HCT116 (cell line): Measurements from ENCODE around the gene PLA2G2D. TPM values are rescaled to one million over a fixed set of nuclear protein-coding genes. Genes with fewer than 3 reads are reported as not detected.
A peak's percentile ranks its signal among the peaks of the same experiment; 100 is the strongest.

Experiments used
- ATAC-seq: fragments of 200-7000 bp; cut with Tn5 transposase; 2 replicates; pipeline ENCODE4 v1.9.1; 2020; ENCODE audit warnings: mild to moderate bottlenecking, moderate library complexity
- BruUV-seq: library from RNA; stranded (reverse); fragments of 400-500 nt; replicated peaks from 2 replicates; lab custom pipeline; 2021; lab: Mats Ljungman, UMichigan
- CTCF ChIA-PET: fragments of 300-600 bp; sonication (Branson Sonifier 250); formaldehyde crosslinking; loops from one replicate; lab custom pipeline; 2021; ENCODE audit warnings: antibody characterized with exemption; lab: Charles Lee
- POLR2A ChIA-PET: fragments of 300-600, 350-600 bp; sonication (Branson Sonifier 250); formaldehyde crosslinking; loops from one replicate; lab custom pipeline; 2021; ENCODE audit warnings: antibody characterized with exemption; lab: Charles Lee
- RAD21 ChIA-PET, 2 experiments: fragments of 300-600 bp; sonication (Branson Sonifier 250); formaldehyde crosslinking; loops; one replicate each; lab custom pipeline; 2023; ENCODE audit warnings: low total read pairs in 2 of 2; ENCODE audit not compliant: uncharacterized antibody in 2 of 2, unreplicated experiment in 2 of 2, low non-redundant PET in 1 of 2; lab: Charles Lee
- DNase-seq: peaks from one replicate; pipeline ENCODE4 v3.0.0-alpha.2; 2010; ENCODE audit warnings: low read depth, low spot score
- H2AFZ ChIP-seq: fragments of 200-600 bp; shearing (Covaris generic), sonication (generic); 2 replicates; pipeline ENCODE4 v1.6.1; 2017; ENCODE audit warnings: low read depth, mixed run types, mixed read lengths, antibody characterized with exemption, low read length; ENCODE audit not compliant: poor library complexity, severe bottlenecking
- H3K27ac ChIP-seq: 2 replicates; pipeline ENCODE4 v1.5.1; 2012; ENCODE audit warnings: low read depth, low read length
- H3K27me3 ChIP-seq: fragments of 200-600 bp; sonication (generic); 2 replicates; pipeline ENCODE4 v1.6.1; 2016; ENCODE audit warnings: mixed run types, low read length, mixed read lengths; ENCODE audit not compliant: insufficient read depth
- H3K36me3 ChIP-seq, 2 experiments: fragments of 200-500 bp in 1 of 2; fragments of 200-600 bp in 1 of 2; sonication (Bioruptor generic) in 1 of 2; sonication (generic) in 1 of 2; 2 replicates each; pipeline versions ENCODE4 v1.5.1 to v1.6.1; 2014 to 2016; ENCODE audit warnings: low read length in 2 of 2, inconsistent platforms in 1 of 2, mixed read lengths in 1 of 2, mixed run types in 1 of 2; ENCODE audit not compliant: insufficient read depth in 2 of 2, control insufficient read depth in 1 of 2
- H3K4me1 ChIP-seq, 2 experiments: fragments of 200-600 bp in 1 of 2; sonication (generic) in 1 of 2; 2 replicates each; pipeline versions ENCODE4 v1.5.1 to v1.6.1; 2012 to 2017; ENCODE audit warnings: low read length in 2 of 2, inconsistent platforms in 1 of 2, mild to moderate bottlenecking in 1 of 2, mixed read lengths in 1 of 2, mixed run types in 1 of 2, moderate library complexity in 1 of 2; ENCODE audit not compliant: insufficient read depth in 2 of 2, control insufficient read depth in 1 of 2
- H3K4me2 ChIP-seq: fragments of 200-600 bp; sonication (generic); 2 replicates; pipeline ENCODE4 v1.6.1; 2017; ENCODE audit warnings: mixed run types, low read length, mixed read lengths
- H3K4me3 ChIP-seq, 2 experiments: fragments of 200-600 bp in 1 of 2; sonication (generic) in 1 of 2; replicated peaks in 1 of 2; 2 replicates each; pipeline ENCODE4 v1.5.1; 2011 to 2016; ENCODE audit warnings: low read length in 2 of 2, control low read depth in 1 of 2, low read depth in 1 of 2, mild to moderate bottlenecking in 1 of 2, mixed read lengths in 1 of 2, mixed run types in 1 of 2
- H3K79me2 ChIP-seq: fragments of 200-600 bp; sonication (generic); 2 replicates; pipeline ENCODE4 v1.6.1; 2017; ENCODE audit warnings: mild to moderate bottlenecking, mixed run types, low read length, moderate library complexity, mixed read lengths; ENCODE audit not compliant: insufficient read depth
- H3K9ac ChIP-seq: fragments of 200-600 bp; sonication (generic); 2 replicates; pipeline ENCODE4 v1.6.1; 2016; ENCODE audit warnings: low read length, mixed read lengths
- H3K9me2 ChIP-seq: fragments of 200-600 bp; sonication (generic), shearing (Covaris generic); 2 replicates; pipeline ENCODE4 v1.6.1; 2017; ENCODE audit warnings: mixed run types, mild to moderate bottlenecking, moderate library complexity; ENCODE audit not compliant: insufficient read depth
- H3K9me3 ChIP-seq, 2 experiments: fragments of 200-500 bp in 1 of 2; fragments of 200-600 bp in 1 of 2; sonication (Bioruptor generic) in 1 of 2; sonication (generic) in 1 of 2; 2 replicates each; pipeline ENCODE4 v1.6.1; 2014 to 2017; ENCODE audit warnings: low read length in 2 of 2, mixed read lengths in 2 of 2, inconsistent platforms in 1 of 2, low read depth in 1 of 2, mild to moderate bottlenecking in 1 of 2, mixed run types in 1 of 2, moderate library complexity in 1 of 2; ENCODE audit not compliant: control insufficient read depth in 1 of 2, insufficient read depth in 1 of 2
- H4K20me1 ChIP-seq: fragments of 200-600 bp; sonication (generic), shearing (Covaris generic); 2 replicates; pipeline ENCODE4 v1.6.1; 2017; ENCODE audit warnings: mixed run types, mild to moderate bottlenecking, moderate library complexity; ENCODE audit not compliant: insufficient read depth
- CBX3 ChIP-seq: IDR thresholded peaks from 2 replicates; pipeline ENCODE4 v1.6.1; 2012; ENCODE audit warnings: low read depth
- CEBPB ChIP-seq: IDR thresholded peaks from 2 replicates; pipeline ENCODE4 v1.6.1; 2012; ENCODE audit warnings: low read depth
- EGR1 ChIP-seq: IDR thresholded peaks from 2 replicates; pipeline ENCODE4 v1.6.1; 2012; ENCODE audit warnings: low read depth
- EZH2 ChIP-seq: fragments of 200-600 bp; sonication (generic); IDR thresholded peaks from 2 replicates; pipeline ENCODE4 v1.6.1; 2017; ENCODE audit warnings: antibody characterized with exemption, mixed run types
- FOSL1 ChIP-seq: IDR thresholded peaks from 2 replicates; pipeline ENCODE4 v1.6.1; 2012; ENCODE audit warnings: low read depth
- JUND ChIP-seq: IDR thresholded peaks from 2 replicates; pipeline ENCODE4 v1.6.1; 2012
- POLR2AphosphoS5 ChIP-seq: IDR thresholded peaks from 2 replicates; pipeline ENCODE4 v1.6.1; 2011; ENCODE audit warnings: mild to moderate bottlenecking, low read depth, low read length, moderate library complexity
- RAD21 ChIP-seq: IDR thresholded peaks from 2 replicates; pipeline ENCODE4 v1.6.1; 2012; ENCODE audit warnings: low read depth, mild to moderate bottlenecking
- SP1 ChIP-seq: IDR thresholded peaks from 2 replicates; pipeline ENCODE4 v1.6.1; 2012; ENCODE audit warnings: low read depth
- SRF ChIP-seq: IDR thresholded peaks from 2 replicates; pipeline ENCODE4 v1.6.1; 2012; ENCODE audit warnings: low read depth
- TCF7L2 ChIP-seq: IDR thresholded peaks from 2 replicates; pipeline ENCODE4 v1.7.0; 2011; ENCODE audit warnings: borderline replicate concordance, inconsistent platforms; ENCODE audit not compliant: insufficient read depth, insufficient read length; ENCODE audit errors: extremely low read depth
- ZFX ChIP-seq: fragments of 450-650 bp; IDR thresholded peaks from 2 replicates; pipeline ENCODE4 v1.6.1; 2017
- ZNF274 ChIP-seq: fragments of 200-500 bp; sonication (Bioruptor generic); IDR thresholded peaks from 2 replicates; pipeline ENCODE4 v1.6.1; 2014; ENCODE audit warnings: mild to moderate bottlenecking, low read depth, low read length, inconsistent platforms
- intact Hi-C: fragments of 100-400 bp; cut with micrococcal nuclease; formaldehyde crosslinking; loops from 2 replicates; pipeline ENCODE4 v1.10.0; 2022
- total RNA-seq: library from RNA; stranded (reverse); gene quantifications from one replicate; pipeline ENCODE4 v1.2.1, GENCODE V29; 2021; ENCODE audit not compliant: unreplicated experiment
- TF ChIP-seq, protein P1 (sequence below): IDR thresholded peaks from 2 replicates; pipeline ENCODE4 v1.6.1; 2012; ENCODE audit warnings: low read depth
- TF ChIP-seq, protein P2 (sequence below), 3 experiments: fragments of 200-600 bp in 1 of 3; sonication (generic) in 1 of 3; IDR thresholded peaks in 2 of 3; conservative IDR thresholded peaks in 1 of 3; 2 replicates each; pipeline ENCODE4 v1.5.1; 2012 to 2017; ENCODE audit warnings: low read depth in 2 of 3, low read length in 2 of 3, antibody characterized with exemption in 1 of 3, borderline replicate concordance in 1 of 3, control low read depth in 1 of 3, mild to moderate bottlenecking in 1 of 3, mixed read lengths in 1 of 3, mixed run types in 1 of 3, moderate library complexity in 1 of 3; ENCODE audit not compliant: insufficient read depth in 1 of 3

Gene PLA2G2D
- total RNA-seq, 1 experiment from 2014 or later: not detected

DNA sequence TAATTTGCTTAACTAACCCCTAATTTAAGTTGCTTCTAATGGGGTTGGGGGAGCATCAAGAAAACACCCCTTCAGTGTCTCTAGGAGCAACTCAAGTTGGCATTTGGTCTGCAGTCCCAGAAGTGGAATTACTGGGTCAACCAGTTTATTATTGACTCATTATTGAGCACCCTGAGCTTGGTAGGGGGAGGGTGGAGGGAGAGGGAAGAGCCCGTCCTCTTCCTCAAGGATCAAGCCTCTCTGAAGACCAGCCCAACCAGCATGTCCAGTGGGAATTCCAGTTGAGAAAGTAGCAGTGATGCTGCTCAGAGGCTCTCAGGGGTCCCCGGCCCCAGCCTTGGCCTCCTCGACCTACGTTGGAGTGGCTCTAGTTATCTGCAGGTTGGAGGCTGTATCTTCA, 17.7 kb upstream of the PLA2G2D start:
- no peak overlapping the region for H2AFZ ChIP-seq
- TF ChIP-seq JUND (peak; percentile 45; the same call in 1 of the 2 replicates), CBX3 (0 out of 2 replicates have a peak, but pooled peaks have one; percentile 22), SRF (no peak), POLR2AphosphoS5 (no peak), SP1 (peak; percentile 53; the same call in 1 of the 2 replicates), EGR1 (no peak)
- TF ChIP-seq, all 23 proteins: peak for 3
- no peaks in the 10 kb centered on the region for H3K9me3 ChIP-seq
- intact Hi-C loops: no loop called here
- ChIA-PET RAD21 (no interaction called here), CTCF (interaction anchor here (1.6 kb wide), 1 partner anchor 162 kb away, joined by 3 read pairs; no protein-coding TSS in a partner anchor), POLR2A (no interaction called here)
- ATAC-seq: no peak
- H3K27ac ChIP-seq: no peak overlapping the region
- H3K9ac ChIP-seq: no peak overlapping the region
- H3K9me2 ChIP-seq: no peaks in the 10 kb centered on the region
- no TSS peak for BruUV-seq
- peaks cover 4 to 11% of the 10 kb centered on the region in 2 experiments; a peak in 3 of 4 replicates for H3K4me1 ChIP-seq
- peak overlapping the region; percentile 44 for H3K4me2 ChIP-seq
- no peaks in the 10 kb centered on the region for H3K36me3 ChIP-seq
- no peaks in the 10 kb centered on the region for H4K20me1 ChIP-seq
- no peak for DNase-seq
- no peak overlapping the region for H3K4me3 ChIP-seq
- no peaks in the 10 kb centered on the region for H3K79me2 ChIP-seq
- no peaks in the 10 kb centered on the region for H3K27me3 ChIP-seq

DNA sequence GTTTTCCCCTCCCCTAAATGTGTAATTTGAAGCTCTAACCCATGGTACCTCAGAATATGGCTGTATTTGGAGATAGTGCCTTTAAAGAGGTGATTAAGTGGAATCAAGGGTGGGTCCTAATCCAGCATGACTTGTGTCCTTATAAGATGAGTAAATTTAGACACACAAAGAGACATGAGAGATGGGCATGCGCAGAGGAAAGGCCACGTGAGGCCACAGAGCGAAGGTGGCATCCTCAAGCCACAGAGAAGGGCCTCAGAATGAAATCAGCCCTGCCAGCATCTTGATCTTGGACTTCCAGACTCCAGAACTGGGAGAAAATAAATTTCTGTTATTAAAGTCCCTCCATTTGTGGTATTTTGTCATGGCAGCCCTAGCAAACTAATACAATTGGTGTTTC, 16.9 kb upstream of the PLA2G2D start:
- Histone ChIP-seq H3K79me2 (no peaks in the 10 kb centered on the region), H3K9me2 (no peaks in the 10 kb centered on the region), H4K20me1 (no peaks in the 10 kb centered on the region), H3K27me3 (no peaks in the 10 kb centered on the region), H2AFZ (no peak overlapping the region), H3K4me3 (no peak overlapping the region), H3K9me3 (no peaks in the 10 kb centered on the region), H3K4me2 (no peak overlapping the region), H3K9ac (no peak overlapping the region), H3K27ac (no peak overlapping the region), H3K36me3 (no peaks in the 10 kb centered on the region), H3K4me1 (peaks cover 4 to 11% of the 10 kb centered on the region in 2 experiments; a peak in 3 of 4 replicates)
- no TSS peak for BruUV-seq
- TF ChIP-seq ZNF274: no peak
- TF ChIP-seq FOSL1: no peak
- TF ChIP-seq ZFX: no peak
- TF ChIP-seq CBX3: no peak
- TF ChIP-seq SP1: no peak
- no peak for TF ChIP-seq TCF7L2
- TF ChIP-seq RAD21: no peak
- no peak for TF ChIP-seq CEBPB
- TF ChIP-seq EZH2: no peak
- TF ChIP-seq, protein P1, sequence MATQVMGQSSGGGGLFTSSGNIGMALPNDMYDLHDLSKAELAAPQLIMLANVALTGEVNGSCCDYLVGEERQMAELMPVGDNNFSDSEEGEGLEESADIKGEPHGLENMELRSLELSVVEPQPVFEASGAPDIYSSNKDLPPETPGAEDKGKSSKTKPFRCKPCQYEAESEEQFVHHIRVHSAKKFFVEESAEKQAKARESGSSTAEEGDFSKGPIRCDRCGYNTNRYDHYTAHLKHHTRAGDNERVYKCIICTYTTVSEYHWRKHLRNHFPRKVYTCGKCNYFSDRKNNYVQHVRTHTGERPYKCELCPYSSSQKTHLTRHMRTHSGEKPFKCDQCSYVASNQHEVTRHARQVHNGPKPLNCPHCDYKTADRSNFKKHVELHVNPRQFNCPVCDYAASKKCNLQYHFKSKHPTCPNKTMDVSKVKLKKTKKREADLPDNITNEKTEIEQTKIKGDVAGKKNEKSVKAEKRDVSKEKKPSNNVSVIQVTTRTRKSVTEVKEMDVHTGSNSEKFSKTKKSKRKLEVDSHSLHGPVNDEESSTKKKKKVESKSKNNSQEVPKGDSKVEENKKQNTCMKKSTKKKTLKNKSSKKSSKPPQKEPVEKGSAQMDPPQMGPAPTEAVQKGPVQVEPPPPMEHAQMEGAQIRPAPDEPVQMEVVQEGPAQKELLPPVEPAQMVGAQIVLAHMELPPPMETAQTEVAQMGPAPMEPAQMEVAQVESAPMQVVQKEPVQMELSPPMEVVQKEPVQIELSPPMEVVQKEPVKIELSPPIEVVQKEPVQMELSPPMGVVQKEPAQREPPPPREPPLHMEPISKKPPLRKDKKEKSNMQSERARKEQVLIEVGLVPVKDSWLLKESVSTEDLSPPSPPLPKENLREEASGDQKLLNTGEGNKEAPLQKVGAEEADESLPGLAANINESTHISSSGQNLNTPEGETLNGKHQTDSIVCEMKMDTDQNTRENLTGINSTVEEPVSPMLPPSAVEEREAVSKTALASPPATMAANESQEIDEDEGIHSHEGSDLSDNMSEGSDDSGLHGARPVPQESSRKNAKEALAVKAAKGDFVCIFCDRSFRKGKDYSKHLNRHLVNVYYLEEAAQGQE: no peak
- TF ChIP-seq, protein P2, sequence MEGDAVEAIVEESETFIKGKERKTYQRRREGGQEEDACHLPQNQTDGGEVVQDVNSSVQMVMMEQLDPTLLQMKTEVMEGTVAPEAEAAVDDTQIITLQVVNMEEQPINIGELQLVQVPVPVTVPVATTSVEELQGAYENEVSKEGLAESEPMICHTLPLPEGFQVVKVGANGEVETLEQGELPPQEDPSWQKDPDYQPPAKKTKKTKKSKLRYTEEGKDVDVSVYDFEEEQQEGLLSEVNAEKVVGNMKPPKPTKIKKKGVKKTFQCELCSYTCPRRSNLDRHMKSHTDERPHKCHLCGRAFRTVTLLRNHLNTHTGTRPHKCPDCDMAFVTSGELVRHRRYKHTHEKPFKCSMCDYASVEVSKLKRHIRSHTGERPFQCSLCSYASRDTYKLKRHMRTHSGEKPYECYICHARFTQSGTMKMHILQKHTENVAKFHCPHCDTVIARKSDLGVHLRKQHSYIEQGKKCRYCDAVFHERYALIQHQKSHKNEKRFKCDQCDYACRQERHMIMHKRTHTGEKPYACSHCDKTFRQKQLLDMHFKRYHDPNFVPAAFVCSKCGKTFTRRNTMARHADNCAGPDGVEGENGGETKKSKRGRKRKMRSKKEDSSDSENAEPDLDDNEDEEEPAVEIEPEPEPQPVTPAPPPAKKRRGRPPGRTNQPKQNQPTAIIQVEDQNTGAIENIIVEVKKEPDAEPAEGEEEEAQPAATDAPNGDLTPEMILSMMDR (IDR thresholded peaks at IDR 0.05 in 2 of 3, conservative IDR thresholded peaks at IDR 0.05 in 1 of 3; ENCODE audit: borderline replicate concordance in 1 of 3, insufficient read depth in 1 of 3, low read depth in 2 of 3, low read length in 2 of 3): no peak
- intact Hi-C loops: no loop called here
- ChIA-PET CTCF (interaction anchor here (1.6 kb wide), 1 partner anchor 161 kb away, joined by 3 read pairs; no protein-coding TSS in a partner anchor), POLR2A (no interaction called here), RAD21 (no interaction called here)
- ATAC-seq: no peak
- no peak for DNase-seq
